Stimulated activated CD8-positive, alpha-beta memory T cell treated with anti-CD3 and anti-CD28 coated beads, Interleukin-12 subunit alpha, Interleukin-12 subunit beta, amount 100 ng/mL, for 24 hours (primary cell): Measurements from ENCODE around the gene OR52B2.
"Not testable (repeated sequence)": the region's sequence is repeated elsewhere in the genome, so short reads cannot be mapped to it uniquely, and the experiment has no call there.

Source experiments
- DNase-seq: peaks from one replicate; pipeline ENCODE4 v3.0.0-alpha.2; 2020; ENCODE audit errors: extremely low read depth

OR52B2 gene

GRCh38 chr11:6152126-6152525 is 18.0 kb downstream of the OR52B2 start:
- DNase-seq, result no peak

GRCh38 chr11:6151117-6151516 is 19.0 kb downstream of the OR52B2 start:
- no peak for DNase-seq

- DNase-seq, result not testable (repeated sequence)
Measured at GRCh38 chr11:6143737-6144136, 26.4 kb downstream of the OR52B2 start.

- DNase-seq, result no peak
Measured at GRCh38 chr11:6142936-6143335, 27.2 kb downstream of the OR52B2 start.

- DNase-seq, result not testable (repeated sequence)
Measured at GRCh38 chr11:6135936-6136335, 34.2 kb downstream of the OR52B2 start.

GRCh38 chr11:6132431-6132830 is 37.7 kb downstream of the OR52B2 start:
- no peak for DNase-seq

- DNase-seq, result no peak
Measured at GRCh38 chr11:6129635-6130034, 40.5 kb downstream of the OR52B2 start.

- DNase-seq, result no peak
Measured at GRCh38 chr11:6129011-6129410, 41.1 kb downstream of the OR52B2 start.

- DNase-seq, result no peak
Measured at GRCh38 chr11:6127881-6128280, 42.2 kb downstream of the OR52B2 start.

GRCh38 chr11:6124245-6124644 is 45.9 kb downstream of the OR52B2 start:
- no peak for DNase-seq
